Measurements from ENCODE around the gene ADAMTS2.

- TF ChIP-seq CTCF (IDR thresholded peaks at IDR 0.05) (no peak), POLR2A (IDR thresholded peaks at IDR 0.05) (no peak)
Observed at GRCh38 chr5:179362355-179362754, 17.1 kb upstream of the ADAMTS2 start.
